GM18909 (cell line): Measurements from ENCODE around the gene RORC.
"Not testable (repeated sequence)": the region's sequence is repeated elsewhere in the genome, so short reads cannot be mapped to it uniquely, and the experiment has no call there.

Experiments used
- ATAC-seq: cut with Tn5 transposase; IDR thresholded peaks from one replicate; pipeline ENCODE4 v1.9.1; 2021; ENCODE audit warnings: mild to moderate bottlenecking; ENCODE audit not compliant: unreplicated experiment, poor library complexity

Gene RORC

DNA sequence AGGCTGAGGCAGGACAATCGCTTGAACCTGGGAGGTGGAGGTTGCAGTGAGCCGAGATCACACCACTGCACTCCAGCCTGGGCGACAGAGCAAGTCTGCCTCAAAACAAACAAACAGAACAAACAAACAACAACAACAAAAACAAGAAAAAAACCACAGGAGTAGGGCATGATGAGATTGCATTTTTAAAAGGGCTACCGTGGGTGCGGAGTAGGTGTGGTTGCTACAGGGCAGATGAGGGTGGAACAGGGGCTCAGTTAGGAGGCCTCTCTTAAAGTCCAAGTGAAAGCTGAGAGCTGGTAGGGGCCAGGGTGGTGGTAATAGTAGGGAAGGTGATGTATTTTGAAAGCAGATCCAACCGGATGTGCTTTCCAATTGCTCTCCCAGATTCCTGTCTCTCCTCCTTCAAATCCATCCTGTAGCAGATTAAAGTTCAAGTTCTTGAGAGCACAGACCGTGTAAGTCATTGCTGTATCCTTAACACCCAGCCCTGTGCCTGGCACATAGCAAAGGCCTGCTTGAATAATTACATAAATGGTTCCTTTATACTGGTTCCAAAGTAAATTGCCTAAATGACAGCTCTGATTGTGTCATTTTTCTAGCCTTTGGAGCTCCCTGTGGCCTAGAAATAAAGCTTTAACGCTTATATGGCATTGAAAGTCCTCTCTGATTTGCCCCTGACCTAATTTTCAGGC is 22.2 kb downstream of the RORC start:
- no peak for ATAC-seq

- no peak for ATAC-seq
Observed at GRCh38 chr1:151807766-151808165, 23.8 kb downstream of the RORC start.

- no peak for ATAC-seq
Observed at GRCh38 chr1:151807131-151807530, 24.5 kb downstream of the RORC start.

- ATAC-seq, result no peak
Observed at GRCh38 chr1:151806170-151806569, 25.4 kb downstream of the RORC start.

DNA sequence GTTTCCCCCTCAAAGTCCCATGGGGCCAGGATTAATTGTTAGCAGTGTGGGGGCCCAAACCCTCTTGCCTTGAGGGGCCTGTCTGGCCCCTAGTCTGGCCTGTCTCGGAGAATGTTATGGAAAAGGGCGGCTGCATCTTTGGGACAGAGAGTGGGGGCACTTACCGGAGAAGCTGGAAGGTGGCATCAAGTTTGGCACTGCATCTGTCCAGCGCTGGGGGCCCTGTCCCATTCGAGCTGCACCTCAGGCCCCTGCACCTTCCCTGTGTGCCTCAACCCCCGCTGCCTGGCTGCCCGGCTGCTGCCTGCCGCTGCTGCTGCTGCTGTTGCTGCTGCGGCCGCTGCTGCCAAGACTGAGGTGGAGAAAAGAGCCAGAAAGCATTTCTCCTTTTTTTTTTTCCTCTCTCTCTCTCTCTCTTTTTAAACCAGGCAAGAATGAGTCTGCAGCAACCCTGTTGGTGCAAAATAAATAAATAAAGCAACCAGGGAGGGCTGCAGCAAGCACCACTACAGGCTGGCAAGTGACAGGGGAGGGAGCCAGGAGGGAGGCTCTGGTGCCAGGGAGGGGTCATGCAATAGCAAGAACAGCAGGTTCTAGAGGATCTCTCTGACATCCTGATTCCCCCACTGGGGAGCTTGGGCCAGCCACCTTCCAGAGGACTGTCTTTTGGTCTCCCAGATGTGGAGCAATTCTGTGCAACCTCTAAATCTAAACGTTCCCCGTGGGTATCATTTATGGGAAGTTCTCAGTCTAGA is 26.4 kb downstream of the RORC start, which contains the start of gene LINGO4:
Gene LINGO4 (minus strand): TSS at position 354 of the 755 bp plus-strand sequence. CDS start 2,715 bp downstream, outside the sequence.
- no peak for ATAC-seq

- no peak for ATAC-seq
Observed at GRCh38 chr1:151803915-151804314, 27.7 kb downstream of the RORC start.

GRCh38 chr1:151803164-151803563 is 28.4 kb downstream of the RORC start:
- no peak for ATAC-seq

GRCh38 chr1:151802372-151802771 is 29.2 kb downstream of the RORC start:
- ATAC-seq, result no peak

DNA sequence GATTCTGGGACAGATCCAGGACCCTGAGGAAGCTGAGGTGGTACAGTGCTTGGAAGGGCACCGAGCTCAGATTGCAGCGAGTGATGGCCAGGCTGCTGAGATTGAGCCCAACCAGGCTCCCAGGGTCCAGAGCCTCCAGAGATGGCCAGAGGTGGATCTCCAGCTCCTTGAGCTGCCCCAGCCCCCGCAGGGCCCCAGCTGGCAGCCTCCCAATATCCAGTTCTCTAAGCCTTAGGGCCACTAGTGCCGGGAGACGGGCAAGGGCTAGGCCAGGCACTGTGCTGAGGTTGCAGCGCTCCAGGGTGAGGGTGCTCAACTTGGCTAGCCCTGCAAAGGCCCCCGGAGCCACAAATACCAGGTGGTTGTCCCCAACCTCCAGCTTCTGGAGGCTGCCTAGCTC is 29.8 kb downstream of the RORC start:
- no peak for ATAC-seq

DNA sequence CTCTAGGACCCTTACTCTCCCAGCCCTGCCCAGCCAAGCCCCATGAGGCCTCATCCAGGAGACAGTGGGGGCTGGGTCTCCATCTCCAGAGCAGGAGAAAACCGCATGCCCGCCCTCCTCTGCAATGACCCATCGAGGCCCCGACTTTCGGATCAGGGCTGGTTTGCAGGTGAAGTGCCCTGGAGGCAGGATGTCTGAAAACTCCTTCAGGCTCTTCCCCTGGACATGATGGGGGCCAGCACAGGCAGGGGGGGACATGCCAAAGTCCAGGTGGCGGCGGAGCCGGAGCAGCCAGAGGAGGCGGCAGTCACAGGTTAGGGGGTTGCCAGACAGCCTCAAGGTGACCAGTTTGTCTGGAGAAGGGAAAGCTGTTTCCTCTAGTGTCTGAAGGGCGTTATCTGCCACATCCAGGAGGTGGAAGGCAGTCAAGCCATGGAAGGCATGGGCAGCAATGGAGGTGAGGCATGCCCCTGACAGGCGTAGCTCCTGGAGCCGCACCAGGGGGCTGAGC is 30.2 kb downstream of the RORC start:
- no peak for ATAC-seq

- no peak for ATAC-seq
Observed at GRCh38 chr1:151800830-151801229, 30.8 kb downstream of the RORC start.

DNA sequence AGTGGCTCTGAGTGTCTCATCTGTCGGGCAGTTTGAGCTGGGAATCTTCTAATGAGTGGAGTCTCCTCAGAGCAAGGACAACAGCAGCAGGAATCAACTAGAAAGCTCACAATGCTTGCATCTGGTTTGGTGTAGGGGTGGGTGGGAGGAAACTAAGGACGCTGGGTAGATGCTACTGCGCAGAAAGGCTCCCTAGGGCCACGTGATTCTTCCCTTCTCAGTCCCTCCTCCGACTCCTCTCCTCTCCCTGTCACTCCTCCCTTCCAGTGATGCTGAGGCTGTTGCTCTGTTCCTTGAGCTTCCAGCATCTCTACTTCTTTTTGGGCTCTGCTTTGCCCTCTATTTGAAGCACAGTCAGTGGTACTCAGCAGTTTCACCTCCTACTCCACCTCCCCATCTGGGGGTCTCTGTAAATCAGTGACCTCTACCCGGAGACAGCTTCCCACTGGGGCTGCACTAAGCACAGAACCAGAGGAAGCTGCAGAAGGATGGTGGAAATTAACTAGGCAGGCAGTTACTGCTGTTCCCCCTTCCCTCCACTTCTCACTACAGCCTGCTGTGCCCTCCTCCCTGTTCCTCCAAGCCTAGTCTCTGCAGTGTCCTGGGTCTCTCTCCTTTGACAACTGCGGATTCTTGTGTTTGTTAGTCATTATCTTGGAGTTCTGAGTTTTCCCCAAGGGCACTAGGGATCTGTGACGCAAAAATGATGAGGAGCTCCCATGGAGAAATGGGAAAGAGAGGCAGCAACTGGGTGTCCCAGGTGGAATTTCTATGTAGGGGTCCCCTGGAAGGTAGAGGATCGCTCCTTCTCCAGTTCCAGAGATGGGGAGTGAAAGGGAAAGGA is 32.2 kb downstream of the RORC start:
- no peak for ATAC-seq

GRCh38 chr1:151798571-151798970 is 33.0 kb downstream of the RORC start:
- ATAC-seq, result no peak

DNA sequence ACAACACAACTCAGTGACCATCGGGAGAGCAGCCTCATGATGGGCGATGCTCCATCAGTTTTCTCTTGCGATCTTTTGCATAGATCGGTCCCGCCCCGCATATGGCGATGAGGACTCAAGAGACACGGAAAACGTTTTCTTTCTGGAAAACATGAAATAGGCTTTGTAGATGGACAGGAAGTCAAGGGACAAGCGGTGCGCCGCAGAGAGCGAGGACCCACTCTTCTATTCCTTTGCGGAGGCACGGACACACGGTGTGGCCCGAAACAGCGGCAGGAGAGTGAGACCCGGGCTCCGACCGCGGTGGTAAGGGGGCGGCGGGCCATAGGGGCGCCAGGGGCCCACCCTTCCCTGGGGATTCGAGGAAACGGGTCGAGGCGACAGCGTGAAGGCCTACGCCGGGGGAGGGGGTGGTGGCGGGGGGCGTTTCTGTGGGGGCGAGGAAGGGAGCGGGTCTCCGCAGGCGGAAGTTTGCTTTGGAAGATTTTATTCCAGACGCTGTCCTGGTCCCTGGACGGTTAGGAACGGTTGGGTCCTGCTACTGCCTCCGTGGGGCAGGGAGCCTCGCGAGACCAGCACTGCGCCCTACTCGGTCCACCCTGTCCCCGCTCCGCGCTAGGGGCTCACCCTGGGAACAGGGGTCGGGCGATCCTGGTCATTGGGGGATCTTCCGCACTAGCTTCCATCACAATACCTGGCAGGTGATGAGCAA is 40.5 kb downstream of the RORC start:
- peak; percentile 5 for ATAC-seq

DNA sequence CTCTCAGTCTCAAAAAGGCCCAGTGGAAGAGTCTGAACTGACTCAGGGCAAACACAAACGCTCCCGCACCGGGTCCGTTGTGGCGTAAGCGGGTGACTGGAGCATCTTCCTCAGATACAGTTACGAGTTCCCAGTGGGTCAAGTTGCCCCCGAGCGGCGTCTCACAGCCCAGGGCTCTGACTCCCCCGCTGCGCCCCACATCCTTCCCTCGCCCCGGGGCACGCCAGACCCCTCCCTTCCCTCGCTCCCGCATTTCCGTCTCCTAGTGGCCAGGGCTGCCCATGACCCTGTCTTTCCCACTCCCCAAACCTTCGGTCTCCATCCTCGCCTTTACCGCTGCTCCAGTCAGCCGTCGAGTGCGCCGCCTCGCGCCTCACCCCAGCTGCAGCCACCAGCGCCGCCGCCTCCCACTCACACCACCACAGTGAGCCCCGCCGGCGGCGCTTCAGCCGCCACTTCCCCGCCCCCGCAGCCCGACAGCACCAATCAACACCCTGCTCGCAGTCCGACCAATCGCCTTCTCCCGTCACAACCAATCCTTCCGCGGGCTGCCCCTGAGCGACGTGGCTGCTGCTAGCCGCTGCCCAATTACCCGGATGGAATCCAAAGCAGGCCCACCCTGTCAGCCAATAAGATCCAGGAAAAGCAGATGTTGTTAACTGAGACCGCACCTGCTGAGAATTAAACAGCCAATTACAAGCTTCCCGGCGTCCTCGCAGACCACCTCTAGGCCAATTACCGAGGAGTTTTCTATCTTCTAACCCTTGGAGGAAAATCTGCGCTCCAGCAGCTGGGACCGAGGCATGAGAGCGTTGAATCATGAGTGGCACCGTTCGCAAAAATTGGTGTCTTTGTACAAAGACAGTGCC is 41.3 kb downstream of the RORC start, which contains the start of gene TDRKH:
Gene TDRKH (minus strand): TSS at position 430 of the 869 bp plus-strand sequence. CDS start 7,478 bp downstream, outside the sequence.
- ATAC-seq, result peak; percentile 98

DNA sequence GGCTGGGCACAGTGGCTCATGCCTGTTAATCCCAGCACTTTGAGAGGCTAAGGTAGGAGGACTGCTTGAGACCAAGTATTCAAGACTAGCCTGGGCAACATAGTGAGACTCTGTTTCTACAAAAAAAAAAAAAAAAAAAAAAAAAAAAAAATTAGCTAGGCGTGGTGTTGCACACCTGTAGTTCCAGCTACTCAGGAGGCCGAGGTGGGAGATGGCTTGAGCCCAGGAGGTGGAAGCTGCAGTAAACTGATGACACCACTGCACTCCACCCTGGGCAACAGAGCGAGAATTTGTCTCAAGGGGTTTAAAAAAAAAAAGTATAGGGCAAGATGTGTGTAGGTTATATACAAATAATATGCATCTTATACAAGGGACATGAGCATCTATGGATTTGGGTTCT is 43.9 kb downstream of the RORC start:
- no peak for ATAC-seq

- no peak for ATAC-seq
Observed at GRCh38 chr1:151783796-151784195, 47.8 kb downstream of the RORC start.

DNA sequence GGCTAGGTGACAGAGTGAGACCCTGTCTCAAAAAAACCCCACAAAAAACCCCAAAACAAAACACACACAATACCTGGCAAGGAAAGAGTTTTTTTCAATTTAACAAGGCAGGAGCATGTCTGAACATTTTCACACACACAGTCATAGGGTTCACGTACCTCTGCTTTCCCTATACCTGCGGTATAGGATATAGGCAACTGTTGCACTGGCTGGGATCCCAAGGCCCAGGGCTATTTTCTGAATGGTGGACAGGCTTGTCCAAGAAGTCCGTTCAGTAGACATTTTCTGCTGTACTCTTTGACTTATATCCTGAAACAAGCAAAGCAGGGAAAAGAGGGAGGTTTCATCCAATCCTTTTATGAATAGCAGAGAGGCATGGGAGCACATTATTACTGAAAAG is 48.9 kb downstream of the RORC start:
- ATAC-seq, result no peak

DNA sequence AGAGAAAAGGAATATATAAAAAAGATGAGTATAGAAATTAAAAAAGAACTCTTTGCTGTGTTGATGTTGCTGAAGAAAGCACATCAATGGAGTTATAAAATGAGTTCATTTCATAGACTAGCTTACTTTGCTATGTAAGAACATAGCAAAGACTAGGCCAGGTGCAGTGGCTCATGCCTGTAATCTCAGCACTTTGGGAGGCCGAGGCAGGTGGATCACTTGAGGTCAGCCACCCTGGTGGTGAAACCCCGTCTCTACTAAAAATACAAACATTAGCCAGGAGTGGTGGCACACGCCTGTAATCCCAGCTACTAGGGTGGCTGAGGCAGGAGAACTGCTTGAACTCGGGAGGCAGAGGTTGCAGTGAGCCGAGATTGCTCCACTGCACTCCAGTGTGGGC is 49.6 kb downstream of the RORC start:
- not testable (repeated sequence) for ATAC-seq
